RWPE2 (cell line): Measurements from ENCODE around the gene FAF1.
"Not testable (repeated sequence)": the region's sequence is repeated elsewhere in the genome, so short reads cannot be mapped to it uniquely, and the experiment has no call there.

Experiments
- ATAC-seq: fragments of 200-7000 bp; cut with Tn5 transposase; 3 replicates; pipeline ENCODE4 v1.9.1; 2021; ENCODE audit warnings: low read depth
- DNase-seq: peaks from one replicate; pipeline ENCODE4 v3.0.0-alpha.2; 2020; ENCODE audit warnings: low spot score
- H3K27ac ChIP-seq: fragments of 450-650 bp; 2 replicates; pipeline ENCODE4 v1.5.1; 2017; ENCODE audit warnings: mild to moderate bottlenecking; ENCODE audit not compliant: poor library complexity, severe bottlenecking
- H3K27me3 ChIP-seq: fragments of 250-450 bp; sonication (Bioruptor Pico); 2 replicates; pipeline ENCODE4 v1.5.1; 2021; ENCODE audit warnings: mild to moderate bottlenecking, moderate library complexity; ENCODE audit not compliant: insufficient read depth, poor library complexity, severe bottlenecking
- H3K36me3 ChIP-seq: fragments of 250-450 bp; sonication (Bioruptor Pico); 2 replicates; pipeline ENCODE4 v1.5.1; 2020; ENCODE audit warnings: low read depth, mild to moderate bottlenecking, moderate library complexity
- H3K4me1 ChIP-seq: fragments of 250-450 bp; sonication (Bioruptor Pico); 2 replicates; pipeline ENCODE4 v1.5.1; 2021; ENCODE audit warnings: mild to moderate bottlenecking, moderate library complexity; ENCODE audit not compliant: insufficient read depth, poor library complexity, severe bottlenecking
- H3K4me3 ChIP-seq: fragments of 250-450 bp; sonication (Bioruptor Pico); 2 replicates; pipeline ENCODE4 v1.5.1; 2021; ENCODE audit warnings: mild to moderate bottlenecking, moderate library complexity; ENCODE audit not compliant: severe bottlenecking
- H3K9me3 ChIP-seq: fragments of 250-450 bp; sonication (Bioruptor Pico); 2 replicates; pipeline ENCODE4 v1.5.1; 2021; ENCODE audit warnings: mild to moderate bottlenecking, moderate library complexity; ENCODE audit not compliant: severe bottlenecking
- CTCF ChIP-seq: fragments of 450-650 bp; IDR thresholded peaks from one replicate; pipeline ENCODE4 v1.5.1; 2017; ENCODE audit warnings: mild to moderate bottlenecking, moderate library complexity; ENCODE audit not compliant: poor library complexity, severe bottlenecking

Gene FAF1

GRCh38 chr1:50913954-50914353 is 46.1 kb downstream of the FAF1 start:
- ATAC-seq (no peak), DNase-seq (no peak)
- no peak overlapping the region for H3K4me3 ChIP-seq
- no peak overlapping the region for H3K27ac ChIP-seq
- TF ChIP-seq CTCF: no peak
- no peaks in the 10 kb centered on the region for H3K27me3 ChIP-seq
- H3K9me3 ChIP-seq: no peaks in the 10 kb centered on the region
- H3K4me1 ChIP-seq: no peaks in the 10 kb centered on the region
- no peaks in the 10 kb centered on the region for H3K36me3 ChIP-seq

- H3K4me3 ChIP-seq, ATAC-seq, H3K27me3 ChIP-seq, DNase-seq, H3K9me3 ChIP-seq, H3K36me3 ChIP-seq, H3K4me1 ChIP-seq, H3K27ac ChIP-seq: not testable (repeated sequence)
These were observed 49.7 kb downstream of the FAF1 start for GRCh38 chr1:50910356-50910755.

DNA sequence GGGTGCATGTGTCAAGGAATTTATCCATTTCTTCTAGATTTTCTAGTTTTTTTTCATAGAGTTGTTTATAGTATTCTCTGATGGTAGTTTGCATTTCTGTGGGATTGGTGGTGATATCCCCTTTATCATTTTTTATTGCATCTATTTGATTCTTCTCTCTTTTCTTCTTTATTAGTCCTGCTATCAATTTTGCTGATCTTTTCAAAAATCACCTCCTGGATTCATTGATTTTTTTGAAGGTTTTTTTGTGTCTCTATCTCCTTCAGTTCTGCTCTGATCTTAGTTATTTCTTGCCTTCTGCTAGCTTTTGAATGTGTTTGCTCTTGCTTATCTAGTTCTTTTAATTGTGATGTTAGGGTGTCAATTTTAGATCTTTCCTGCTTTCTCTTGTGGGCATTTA is 52.5 kb downstream of the FAF1 start:
- H3K4me3 ChIP-seq, ATAC-seq: not testable (repeated sequence)

DNA sequence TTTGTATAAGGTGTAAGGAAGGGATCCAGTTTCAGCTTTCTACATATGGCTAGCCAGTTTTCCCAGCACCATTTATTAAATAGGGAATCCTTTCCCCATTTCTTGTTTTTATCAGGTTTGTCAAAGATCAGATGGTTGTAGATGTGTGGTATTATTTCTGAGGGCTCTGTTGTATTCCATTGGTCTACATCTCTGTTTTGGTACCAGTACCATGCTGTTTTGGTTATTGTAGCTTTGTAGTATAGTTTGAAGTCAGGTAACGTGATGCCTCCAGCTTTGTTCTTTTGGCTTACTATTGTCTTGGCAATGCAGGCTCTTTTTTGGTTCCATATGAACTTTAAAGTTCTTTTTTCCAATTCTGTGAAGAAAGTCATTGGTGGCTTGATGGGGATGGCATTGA is 54.0 kb downstream of the FAF1 start:
- ATAC-seq, DNase-seq, H3K9me3 ChIP-seq, H3K4me1 ChIP-seq, H3K4me3 ChIP-seq, H3K27ac ChIP-seq, H3K36me3 ChIP-seq, H3K27me3 ChIP-seq: not testable (repeated sequence)

More for the DNA sequence above, 52.5 kb downstream of the FAF1 start:
- not testable (repeated sequence) for H3K4me1 ChIP-seq, DNase-seq, H3K27ac ChIP-seq, H3K27me3 ChIP-seq, H3K9me3 ChIP-seq, H3K36me3 ChIP-seq

DNA sequence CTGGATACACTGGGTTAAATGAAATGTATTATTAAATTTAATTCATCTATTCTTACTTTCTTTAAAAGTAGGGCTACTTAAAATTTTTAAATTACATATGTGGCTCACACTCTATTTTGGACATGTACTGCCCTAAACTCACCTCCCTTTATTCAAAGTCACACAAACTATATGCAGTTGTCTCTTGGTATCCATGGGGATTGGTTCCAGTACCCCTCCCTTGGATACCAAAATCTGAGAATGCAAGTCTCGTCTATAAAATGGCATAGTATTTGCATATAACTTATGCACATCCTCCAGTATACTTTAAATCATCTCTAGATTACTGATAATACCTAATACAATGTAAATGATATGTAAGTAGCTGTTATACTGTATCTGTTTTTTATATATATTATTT is 57.6 kb downstream of the FAF1 start:
- no peak overlapping the region for H3K4me3 ChIP-seq
- DNase-seq (no peak), ATAC-seq (no peak)
- H3K27me3 ChIP-seq: no peaks in the 10 kb centered on the region
- no peaks in the 10 kb centered on the region for H3K36me3 ChIP-seq
- no peak for TF ChIP-seq CTCF
- H3K4me1 ChIP-seq: no peaks in the 10 kb centered on the region
- H3K27ac ChIP-seq: no peak overlapping the region
- H3K9me3 ChIP-seq: no peaks in the 10 kb centered on the region

DNA sequence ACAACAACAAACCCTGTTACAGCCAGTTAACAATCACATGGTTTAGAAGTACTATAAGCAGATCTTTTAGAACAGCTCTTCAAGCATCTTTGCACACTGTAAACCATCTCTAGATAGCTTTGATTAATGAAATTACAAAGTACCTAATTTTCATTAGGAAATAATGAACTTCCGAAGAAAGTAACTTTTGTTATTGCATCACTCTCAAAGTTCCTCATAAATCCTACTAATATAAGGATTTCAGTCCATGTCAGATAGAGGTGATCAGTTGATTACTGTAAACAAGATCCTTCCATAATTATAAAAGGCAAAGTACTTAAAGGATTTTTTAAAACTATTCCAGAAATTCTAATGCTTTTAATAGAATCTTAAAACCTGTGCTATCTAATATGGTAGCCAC is 58.2 kb downstream of the FAF1 start:
- Histone ChIP-seq H3K27me3 (no peaks in the 10 kb centered on the region), H3K36me3 (no peaks in the 10 kb centered on the region), H3K27ac (no peak overlapping the region), H3K4me1 (no peaks in the 10 kb centered on the region), H3K4me3 (no peak overlapping the region), H3K9me3 (no peaks in the 10 kb centered on the region)
- ATAC-seq (no peak), DNase-seq (no peak)
- TF ChIP-seq CTCF: no peak
